Measurements from ENCODE around the gene NMBR. TPM values are rescaled to one million over a fixed set of nuclear protein-coding genes. Genes with fewer than 3 reads are reported as not detected.

Gene NMBR
- total and polyA plus RNA-seq, 2 of the 8 experiments (the other 6 are each of a cell fraction or from before 2014, with no cell fraction given) = 0.08 TPM; not detected in 1

DNA sequence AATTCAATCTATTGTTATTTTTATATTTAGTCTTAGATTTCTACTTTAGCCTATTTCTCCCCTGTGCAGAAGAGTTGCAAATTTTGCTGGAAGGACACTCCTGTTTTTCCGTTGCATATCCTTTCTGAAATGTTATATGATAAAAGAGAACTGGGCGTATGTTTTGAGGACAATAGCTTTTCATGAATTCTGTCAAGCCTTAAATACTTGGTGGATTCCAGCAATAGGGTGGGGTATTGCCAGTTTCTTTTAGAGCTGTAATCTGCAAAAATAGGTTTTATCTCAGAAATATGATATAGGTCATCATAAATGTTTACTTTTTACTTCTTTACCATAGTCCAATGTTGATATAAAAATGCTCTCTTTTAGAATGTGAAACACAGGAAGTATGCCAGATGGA lies 42.1 kb upstream of the NMBR start:
- H2AK5ac ChIP-seq (ENCODE audit: low read depth, low read length) = no peak overlapping the region
- CTCF ChIA-PET (ENCODE audit: partially characterized antibody) = interaction anchor here (0.6 to 5.0 kb wide), 8 partner anchors 9 to 139 kb away, joined by 3 to 35 read pairs (median 5); no protein-coding TSS in a partner anchor
- H3K23me2 ChIP-seq (ENCODE audit: low read depth, low read length) = no peaks in the 10 kb centered on the region
- H3K36me3 ChIP-seq (ENCODE audit: control insufficient read depth in 2 of 4, insufficient read depth in 4 of 4, low read length in 3 of 4) = peaks cover 0 to 11% (median 0%) of the 10 kb centered on the region in 4 experiments; a peak in 2 of 8 replicates
- POLR2A ChIA-PET (ENCODE audit: partially characterized antibody) = no interaction called here
- H3K4me3 ChIP-seq (ENCODE audit: extremely low read depth in 1 of 4, insufficient read depth in 2 of 4, low read depth in 3 of 4, low read length in 4 of 4) = no peak overlapping the region
- H3K9me3 ChIP-seq (ENCODE audit: insufficient read depth in 2 of 2, low read depth in 1 of 2, low read length in 1 of 2) = no peaks in the 10 kb centered on the region
- H3K56ac ChIP-seq (replicated peaks; ENCODE audit: insufficient read length, low read depth, low read length) = no peak overlapping the region
- no peak overlapping the region for H2AFZ ChIP-seq (ENCODE audit: low read length)
- no peak overlapping the region for H3K9ac ChIP-seq (replicated peaks in 1 of 4; ENCODE audit: extremely low read depth in 1 of 4, low read depth in 3 of 4, low read length in 3 of 4)
- no peak overlapping the region for H3K4ac ChIP-seq (replicated peaks; ENCODE audit: insufficient read length, low read depth, low read length)
- H2BK12ac ChIP-seq (ENCODE audit: low read depth, low read length) = no peak overlapping the region
- no peak overlapping the region for H4K91ac ChIP-seq (replicated peaks; ENCODE audit: insufficient read length, low read length)
- H4K20me1 ChIP-seq (replicated peaks in 1 of 2; ENCODE audit: control insufficient read depth in 1 of 2, insufficient read depth in 2 of 2, low read length in 2 of 2) = no peaks in the 10 kb centered on the region
- H2BK15ac ChIP-seq (ENCODE audit: low read length) = no peak overlapping the region
- no peaks in the 10 kb centered on the region for H3K27me3 ChIP-seq (replicated peaks in 1 of 4; ENCODE audit: control insufficient read depth in 3 of 4, extremely low read depth in 1 of 4, insufficient read depth in 3 of 4, low read length in 3 of 4)
- H3K4me1 ChIP-seq (replicated peaks in 1 of 4; ENCODE audit: control insufficient read depth in 3 of 4, insufficient read depth in 4 of 4, low read length in 3 of 4) = no peaks in the 10 kb centered on the region
- no peak overlapping the region for H3K14ac ChIP-seq (ENCODE audit: insufficient read length)
- no peak for DNase-seq (ENCODE audit: low read depth in 1 of 2, low spot score in 2 of 2)
- no peak overlapping the region for H3K4me2 ChIP-seq (ENCODE audit: insufficient read depth in 1 of 2, low read depth in 2 of 2, low read length in 2 of 2)
- H3K18ac ChIP-seq (ENCODE audit: extremely low read depth, low read length) = no peak overlapping the region
- H2BK20ac ChIP-seq (ENCODE audit: low read length) = no peak overlapping the region
- no peaks in the 10 kb centered on the region for H3K79me1 ChIP-seq (ENCODE audit: low read depth, low read length)
- 0 out of 4 replicates have a peak, but pooled peaks cover 0 to 2% of the 10 kb centered on the region in 2 experiments for H3K79me2 ChIP-seq (ENCODE audit: control insufficient read depth in 1 of 2, insufficient read depth in 2 of 2, low read length in 2 of 2)
- WGBS, 2 experiments (ENCODE audit: extremely low coverage in 1 of 2, insufficient coverage in 1 of 2, insufficient read length in 1 of 2, insufficient replicate concordance in 2 of 2, low coverage in 1 of 2, low lambda C conversion rate in 2 of 2, missing lambda C conversion rate in 1 of 2) = 78% methylated on average over 2 of the region's 2 CpGs; no CpG with 5 or more reads in 1 of the 2 experiments
- no peak overlapping the region for H3K23ac ChIP-seq (ENCODE audit: insufficient read length)
- H2BK5ac ChIP-seq (ENCODE audit: low read depth, low read length) = no peak overlapping the region
- H4K5ac ChIP-seq (ENCODE audit: insufficient read length, low read depth, low read length) = no peak overlapping the region
- no peak overlapping the region for H3K27ac ChIP-seq (ENCODE audit: low read depth, low read length)
- no peak overlapping the region for H4K8ac ChIP-seq (ENCODE audit: extremely low read depth, insufficient read depth, low read length)
- FAIRE-seq = no peak
- H2BK120ac ChIP-seq (replicated peaks; ENCODE audit: low read depth, low read length) = no peak overlapping the region
- TF ChIP-seq PHF8 (conservative IDR thresholded peaks at IDR 0.05; ENCODE audit: low read depth, low read length) (no peak), RBBP5 (IDR thresholded peaks at IDR 0.05; ENCODE audit: borderline replicate concordance, low read depth, low read length) (no peak), TBP (IDR thresholded peaks at IDR 0.05; ENCODE audit: low read depth, low read length) (no peak), FOSL1 (IDR thresholded peaks at IDR 0.05; ENCODE audit: insufficient read depth, low read depth, low read length) (no peak), JUND (IDR thresholded peaks at IDR 0.05; ENCODE audit: low read length) (no peak), GABPA (IDR thresholded peaks at IDR 0.05; ENCODE audit: borderline replicate concordance, insufficient read depth, low read length) (no peak), CTBP2 (IDR thresholded peaks at IDR 0.05; ENCODE audit: borderline replicate concordance, insufficient read depth, insufficient read length, low read length) (no peak), RFX5 (IDR thresholded peaks at IDR 0.05; ENCODE audit: borderline replicate concordance, low read depth, low read length) (no peak), BACH1 (IDR thresholded peaks at IDR 0.05; ENCODE audit: low read length) (no peak), CEBPB (IDR thresholded peaks at IDR 0.05; ENCODE audit: low read depth, low read length) (no peak), JUN (IDR thresholded peaks at IDR 0.05; ENCODE audit: low read depth, low read length) (no peak), CHD1 (IDR thresholded peaks at IDR 0.05; ENCODE audit: low read depth, low read length) (no peak), BCL11A (IDR thresholded peaks at IDR 0.05; ENCODE audit: low read depth in 2 of 2, low read length in 2 of 2) (no peak), EP300 (IDR thresholded peaks at IDR 0.05; ENCODE audit: borderline replicate concordance in 1 of 2, low read depth in 2 of 2, low read length in 2 of 2) (no peak), SP1 (IDR thresholded peaks at IDR 0.05; ENCODE audit: low read depth, low read length) (no peak)

All from H1 (cell line).